ENCODE data around the gene MS4A8.
"Not testable (repeated sequence)": the region's sequence is repeated elsewhere in the genome, so short reads cannot be mapped to it uniquely, and the experiment has no call there.

MS4A8 gene

DNA sequence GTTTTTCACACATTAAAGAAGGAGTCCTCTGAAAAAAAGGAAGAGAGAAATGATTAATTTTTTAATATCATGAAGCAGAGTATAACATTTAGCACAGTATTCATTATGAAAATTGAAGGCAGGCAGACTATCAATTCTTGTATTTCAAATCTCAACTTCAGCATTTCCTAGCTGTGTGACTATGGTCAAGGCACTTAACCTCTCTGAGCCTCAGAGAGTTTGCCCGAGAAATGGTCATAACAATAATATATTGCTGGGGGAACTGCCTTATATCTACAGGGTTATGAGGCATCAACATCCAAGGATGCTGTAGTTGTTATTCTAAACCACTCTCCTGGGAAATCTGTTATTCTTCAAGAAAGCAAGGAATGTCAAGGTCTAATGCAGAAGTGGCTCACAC lies 26.2 kb downstream of the MS4A8 start:
- no peak for DNase-seq

GRCh38 chr11:60731586-60731985 lies 32.2 kb downstream of the MS4A8 start:
- no peak for DNase-seq

- no peak for DNase-seq
Measured at GRCh38 chr11:60734279-60734678, 34.9 kb downstream of the MS4A8 start.

DNA sequence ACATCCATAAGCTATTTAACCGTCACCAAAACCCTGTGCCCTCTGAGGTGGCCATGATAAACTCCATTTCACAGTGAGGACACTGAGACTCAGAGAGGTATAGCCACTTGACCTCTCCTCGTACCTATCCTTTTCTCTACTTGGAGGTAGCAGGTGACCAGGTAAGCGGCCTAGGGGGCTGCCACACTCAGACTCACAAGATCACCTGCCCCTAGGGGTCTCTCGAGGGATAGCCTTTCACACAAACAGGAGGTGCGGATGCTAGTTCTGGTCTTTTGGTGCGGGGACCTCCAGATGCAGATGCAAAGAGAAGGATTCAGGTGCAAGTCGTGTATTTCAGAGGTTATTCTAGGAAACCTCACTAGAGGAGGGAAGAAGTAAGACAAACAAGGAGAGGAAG lies 39.7 kb downstream of the MS4A8 start:
- no peak for DNase-seq

DNA sequence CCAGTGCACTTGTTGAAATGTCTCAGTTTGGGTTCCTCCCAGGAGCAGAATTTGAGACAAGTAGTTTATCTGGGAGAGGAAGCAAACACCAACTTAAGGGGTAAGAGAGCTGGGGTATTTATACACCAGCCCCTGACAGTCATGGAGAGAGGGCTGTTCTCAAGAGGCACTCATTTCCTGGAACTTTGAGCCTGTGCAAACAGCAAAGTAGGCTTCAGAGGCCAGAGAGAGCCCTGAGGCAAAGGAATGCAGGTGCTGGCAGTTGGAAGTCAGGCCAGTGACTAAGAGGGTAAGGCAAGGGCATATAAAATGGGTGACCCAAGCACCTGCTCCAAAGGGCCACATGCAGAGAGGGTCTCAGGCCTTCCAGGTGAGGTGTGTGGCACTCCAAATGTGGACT lies 41.2 kb downstream of the MS4A8 start:
- no peak for DNase-seq

- no peak for DNase-seq
Measured at GRCh38 chr11:60741421-60741820, 42.0 kb downstream of the MS4A8 start.

- DNase-seq = no peak
Measured at GRCh38 chr11:60743058-60743457, 43.6 kb downstream of the MS4A8 start.

DNA sequence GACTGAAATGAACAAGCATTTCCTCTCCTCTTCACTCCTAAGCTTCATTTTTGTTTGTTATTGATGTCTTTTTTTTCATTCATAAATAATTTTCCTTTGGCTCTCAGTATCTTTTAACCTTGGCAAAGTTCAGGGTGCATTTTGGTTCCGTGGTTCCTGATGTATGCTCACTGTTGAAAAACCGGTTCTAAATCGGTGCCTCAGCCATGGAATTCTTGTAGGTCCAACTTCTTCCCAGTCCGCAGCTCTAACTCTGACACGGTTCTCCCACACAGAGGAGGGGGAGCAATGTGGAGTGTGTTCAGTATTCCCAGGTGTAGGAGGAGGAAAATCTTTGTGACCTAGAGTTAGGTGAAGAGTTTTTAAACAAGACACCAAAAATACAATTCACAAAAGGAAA lies 44.7 kb downstream of the MS4A8 start:
- DNase-seq = no peak

GRCh38 chr11:60747359-60747873 lies 48.0 kb downstream of the MS4A8 start:
- no peak for DNase-seq

GRCh38 chr11:60748225-60748624 lies 48.8 kb downstream of the MS4A8 start:
- DNase-seq = no peak

DNA sequence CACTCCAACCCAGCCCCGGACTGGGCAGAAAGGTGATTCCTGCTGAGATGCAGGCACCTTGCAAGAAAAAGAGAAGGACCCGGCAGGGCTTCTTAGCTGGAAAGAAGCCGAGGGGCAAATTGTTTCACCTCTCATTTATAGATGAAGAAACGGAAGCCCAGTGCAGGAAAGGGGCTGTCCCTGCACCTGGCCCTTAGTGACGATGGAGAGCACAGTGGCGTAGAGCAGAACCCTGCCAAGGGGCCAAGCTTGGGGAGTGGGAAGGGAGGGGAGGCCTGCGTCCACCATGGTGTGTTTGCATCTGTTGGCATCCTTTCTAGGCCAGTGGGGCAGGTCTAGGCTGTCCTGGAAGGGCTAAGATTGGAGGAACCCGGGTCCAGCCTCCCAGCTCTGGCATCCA lies 49.4 kb downstream of the MS4A8 start:
- DNase-seq = no peak

- no peak for DNase-seq
Measured at GRCh38 chr11:60750911-60751310, 51.5 kb downstream of the MS4A8 start.

DNA sequence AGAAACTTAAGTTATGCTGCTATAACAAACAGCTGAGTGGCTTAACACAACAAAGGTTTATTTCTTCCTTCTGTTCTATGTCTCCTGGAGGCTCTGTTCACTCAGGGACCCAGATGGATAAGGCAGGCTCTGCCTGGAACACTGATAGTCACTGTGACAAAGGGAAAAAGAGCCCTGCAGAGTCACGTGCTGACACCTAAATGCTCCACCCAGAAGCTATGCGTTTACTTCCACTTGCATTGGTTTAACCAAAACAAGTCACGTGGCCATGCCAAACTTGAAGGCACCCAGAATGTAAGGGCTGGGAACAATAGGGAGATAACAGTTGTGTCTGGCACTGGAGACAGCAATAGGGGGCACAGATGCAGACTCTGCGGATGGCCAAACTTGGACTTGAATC lies 53.9 kb downstream of the MS4A8 start:
- no peak for DNase-seq

DNA sequence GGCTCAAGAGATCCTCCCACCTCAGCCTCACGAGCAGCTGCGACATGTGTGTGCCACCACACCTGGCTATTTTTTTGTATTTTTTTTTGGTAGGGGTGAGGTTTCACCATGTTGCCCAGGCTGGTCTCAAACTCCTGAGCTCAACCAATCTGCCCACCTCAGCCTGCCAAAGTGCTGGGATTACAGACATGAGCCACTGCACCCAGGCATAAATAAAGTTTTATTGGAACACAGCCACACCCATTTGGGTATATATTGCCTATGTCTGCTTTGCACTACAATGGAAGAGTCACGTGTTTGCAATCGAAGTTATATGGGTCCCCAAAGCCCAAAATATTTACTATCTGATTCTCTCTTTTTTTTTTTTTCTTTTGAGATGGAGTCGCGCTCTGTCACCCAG lies 55.5 kb downstream of the MS4A8 start:
- DNase-seq = no peak

DNA sequence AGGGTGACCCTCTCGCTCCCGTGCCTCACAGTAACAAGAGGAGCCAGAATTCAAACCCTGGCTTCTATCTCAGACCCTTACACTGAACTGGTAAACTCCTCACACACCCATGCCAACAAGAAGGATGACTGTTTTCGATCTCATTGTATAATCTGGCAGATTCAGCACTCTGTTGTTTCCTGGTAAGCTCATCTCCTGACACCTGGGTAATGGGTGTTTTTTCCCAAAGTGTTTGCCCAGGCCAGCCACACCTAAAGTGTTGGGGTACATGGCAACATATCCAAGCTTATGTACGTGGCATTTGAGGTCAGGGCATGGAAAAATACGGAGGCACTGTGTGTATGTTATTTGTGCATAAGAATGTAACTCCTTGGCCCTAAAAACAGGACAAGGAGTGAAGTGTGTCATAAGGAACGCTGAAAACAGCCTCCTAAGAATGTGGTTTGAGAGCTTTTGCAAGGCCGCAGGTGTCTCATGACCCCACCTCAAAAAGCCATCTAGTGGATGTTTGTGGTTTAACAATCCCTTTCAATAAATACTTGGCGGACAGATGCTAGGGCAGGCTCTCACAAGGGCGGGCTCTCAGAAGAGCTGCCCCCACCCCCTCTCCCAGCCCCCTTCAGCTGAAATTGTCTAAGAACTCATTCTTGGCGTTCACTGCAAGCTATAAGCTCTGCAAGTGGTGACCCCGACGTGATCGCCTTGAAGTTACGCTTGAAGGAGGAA lies 57.1 kb downstream of the MS4A8 start, which contains the start of gene MS4A15:
TSS of gene MS4A15 (plus strand) at position 561 of the 726 bp plus-strand sequence. CDS start 6,867 bp downstream, outside the sequence.
- no peak for DNase-seq

DNA sequence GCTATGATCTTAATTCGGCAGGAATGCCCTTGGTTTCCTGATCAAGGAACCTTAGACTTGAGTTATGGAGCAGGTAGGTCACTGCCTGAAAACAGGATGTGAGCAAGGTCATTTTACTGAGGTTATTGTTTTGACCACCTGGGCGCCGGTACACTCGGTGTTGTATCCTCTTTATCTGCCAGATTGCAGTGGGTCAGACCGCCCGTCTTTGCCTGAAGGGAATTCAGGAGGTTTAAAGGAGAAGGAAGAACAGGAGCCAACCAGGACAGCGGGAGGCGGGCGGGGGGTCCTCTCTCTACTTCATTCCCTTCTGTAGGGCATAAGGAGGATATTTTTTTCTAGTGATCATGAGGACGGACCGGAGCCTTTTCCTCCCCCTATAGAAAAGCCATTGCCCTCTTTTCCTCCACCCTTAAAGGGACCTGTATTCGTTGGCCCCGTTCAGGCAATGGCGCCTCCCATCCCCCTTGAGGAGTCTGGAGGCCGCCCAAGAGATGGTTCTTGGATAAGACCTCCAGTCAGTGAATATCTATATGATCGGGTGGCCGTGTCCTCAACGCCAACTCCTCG lies 57.9 kb downstream of the MS4A8 start:
- DNase-seq = no peak

GRCh38 chr11:60758671-60759070 lies 59.3 kb downstream of the MS4A8 start:
- not testable (repeated sequence) for DNase-seq

- not testable (repeated sequence) for DNase-seq
Measured at GRCh38 chr11:60759438-60760225, 60.2 kb downstream of the MS4A8 start.

DNA sequence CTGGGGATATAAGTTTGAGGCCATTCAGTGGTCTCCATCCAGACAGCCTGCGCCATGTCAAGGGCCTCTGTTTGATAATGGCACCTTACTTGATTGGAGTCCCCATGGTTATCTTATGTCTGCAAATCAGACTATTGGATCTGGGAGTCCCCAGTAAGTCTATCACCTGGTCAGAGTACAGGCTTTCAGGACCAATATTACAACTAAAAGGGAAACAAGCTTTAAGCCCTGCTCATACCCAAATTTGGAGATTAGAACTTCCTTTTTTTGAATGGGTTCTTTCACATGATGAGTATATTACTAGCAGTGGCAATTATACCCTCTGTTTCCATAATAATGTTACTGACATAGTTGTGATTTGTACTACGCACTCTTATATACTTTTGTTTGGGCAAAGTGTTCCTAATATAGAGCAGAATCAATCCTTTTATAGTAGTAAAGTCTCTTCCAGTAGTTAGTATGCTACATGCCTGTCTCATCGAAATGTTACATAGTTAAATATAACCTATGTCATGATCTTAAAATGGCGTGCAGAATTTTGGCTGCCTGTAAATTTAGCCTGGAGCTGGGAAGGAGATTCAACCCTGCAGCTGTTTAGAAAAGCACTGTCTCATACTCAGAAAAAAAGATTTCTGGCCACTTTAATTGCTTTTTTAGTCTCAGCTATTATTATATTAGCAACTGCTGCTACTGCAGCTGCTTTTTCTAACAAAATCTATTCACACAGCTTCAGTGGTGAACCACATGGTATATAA lies 62.2 kb downstream of the MS4A8 start:
- no peak for DNase-seq

DNA sequence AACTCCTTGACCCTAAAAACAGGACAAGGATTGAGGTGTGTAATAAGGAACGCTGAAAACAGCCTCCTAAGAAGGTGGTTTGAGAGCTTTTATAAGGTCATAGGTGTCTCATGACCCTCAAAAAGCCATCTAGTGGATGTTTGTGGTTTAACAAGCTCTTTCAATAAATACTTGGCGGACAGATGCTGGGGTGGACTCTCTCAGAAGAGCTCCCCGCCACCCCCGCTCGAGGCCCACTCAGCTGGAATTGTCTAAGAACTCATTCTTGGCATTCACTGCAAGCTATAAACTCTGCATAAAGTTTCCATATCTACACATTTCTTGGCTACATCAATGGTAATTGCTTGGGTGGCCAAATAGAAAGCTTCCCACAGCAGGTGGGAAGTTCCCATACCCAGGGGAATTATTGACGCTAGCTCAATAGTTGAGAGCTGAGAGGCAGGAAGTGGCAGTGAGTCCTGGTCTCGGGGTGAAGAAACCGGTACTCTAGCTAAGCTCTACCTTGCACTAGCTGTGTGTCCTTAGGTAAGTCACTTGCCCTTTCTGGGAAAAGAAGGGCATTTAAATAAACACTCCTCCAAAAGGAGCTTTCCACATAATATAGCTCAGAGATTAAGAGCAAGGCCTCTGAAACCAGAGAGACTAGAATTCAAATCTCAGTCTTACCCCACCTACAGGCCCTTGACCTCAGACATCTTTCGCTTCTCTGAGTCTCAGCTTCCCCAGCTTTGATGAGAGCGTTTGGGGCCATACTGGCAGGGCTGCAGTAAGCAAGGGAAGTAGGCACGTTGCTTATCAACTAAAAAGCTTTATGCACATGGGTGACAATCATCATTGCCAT lies 63.7 kb downstream of the MS4A8 start:
- no peak for DNase-seq

GRCh38 chr11:60763692-60764369 lies 64.4 kb downstream of the MS4A8 start:
- no peak for DNase-seq

All from fibroblast of upper back skin (primary cell).